HepG2 (cell line): ENCODE data around the gene CSTF3. TPM values are rescaled to one million over a fixed set of nuclear protein-coding genes. Genes with fewer than 3 reads are reported as not detected.

ENCODE experiments used
- ATF1 ChIP-seq: IDR thresholded peaks from 2 replicates; pipeline ENCODE4 v1.6.1; 2016; ENCODE audit warnings: mild to moderate bottlenecking, control low read depth
- ATM ChIP-seq: fragments of 450-650 bp; IDR thresholded peaks from 2 replicates; pipeline ENCODE4 v1.7.1; 2017; ENCODE audit warnings: mild to moderate bottlenecking, borderline replicate concordance
- BRF2 ChIP-seq: sonication (generic); formaldehyde crosslinking; IDR thresholded peaks from 2 replicates; pipeline ENCODE4 v1.8.1; 2022; ENCODE audit warnings: mild to moderate bottlenecking, missing genetic modification reagents
- CBX1 ChIP-seq: IDR thresholded peaks from one replicate; pipeline ENCODE4 v1.6.1; 2016; ENCODE audit warnings: antibody characterized with exemption, low read depth
- CENPBD1 ChIP-seq: sonication (generic); formaldehyde crosslinking; IDR thresholded peaks from 2 replicates; pipeline ENCODE4 v1.8.0; 2022; ENCODE audit warnings: missing genetic modification reagents, low read depth, mild to moderate bottlenecking, borderline replicate concordance
- DMAP1 ChIP-seq: IDR thresholded peaks from 2 replicates; pipeline ENCODE4 v1.6.1; 2016
- ETS1 ChIP-seq: sonication (generic); formaldehyde crosslinking; IDR thresholded peaks from 2 replicates; pipeline ENCODE4 v1.4.0; 2020; ENCODE audit warnings: missing genetic modification reagents
- GABPB1 ChIP-seq: IDR thresholded peaks from 2 replicates; pipeline ENCODE4 v1.6.1; 2016; ENCODE audit warnings: mild to moderate bottlenecking, missing genetic modification reagents, moderate library complexity, missing compliant biosample characterization
- HDAC1 ChIP-seq: sonication (generic); formaldehyde crosslinking; IDR thresholded peaks from 2 replicates; pipeline ENCODE4 v1.5.1; 2020; ENCODE audit warnings: mild to moderate bottlenecking, missing genetic modification reagents
- HOXA7 ChIP-seq: sonication (generic); formaldehyde crosslinking; IDR thresholded peaks from 2 replicates; pipeline ENCODE4 v1.8.1; 2022; ENCODE audit warnings: mild to moderate bottlenecking, missing genetic modification reagents, moderate library complexity
- LBX2 ChIP-seq: sonication (generic); formaldehyde crosslinking; IDR thresholded peaks from 2 replicates; pipeline ENCODE4 v1.5.0; 2020; ENCODE audit warnings: missing genetic modification reagents, mild to moderate bottlenecking, borderline replicate concordance
- POLR2AphosphoS2 ChIP-seq: IDR thresholded peaks from 2 replicates; pipeline ENCODE4 v1.6.1; 2011; ENCODE audit warnings: low read depth, low read length, improper control_type of control experiment
- RBM22 ChIP-seq: fragments of 200-400 bp; formaldehyde crosslinking; optimal IDR thresholded peaks from 2 replicates; pipeline ENCODE3; 2017; ENCODE audit warnings: mild to moderate bottlenecking, low read length, moderate library complexity
- RBM39 ChIP-seq: fragments of 200-400 bp; formaldehyde crosslinking; IDR thresholded peaks from one replicate; pipeline ENCODE4 v1.6.1; 2018; ENCODE audit warnings: antibody characterized with exemption, mild to moderate bottlenecking, low read depth, low read length; ENCODE audit not compliant: poor library complexity, severe bottlenecking
- SRY ChIP-seq: sonication (generic); formaldehyde crosslinking; IDR thresholded peaks from 2 replicates; pipeline ENCODE4 v1.8.0; 2022; ENCODE audit warnings: mild to moderate bottlenecking, missing genetic modification reagents
- TAF15 ChIP-seq: fragments of 200-400 bp; formaldehyde crosslinking; IDR thresholded peaks from one replicate; pipeline ENCODE4 v1.6.1; 2018; ENCODE audit warnings: mild to moderate bottlenecking, low read depth, low read length; ENCODE audit not compliant: poor library complexity, severe bottlenecking
- TBP ChIP-seq: sonication (generic); formaldehyde crosslinking; IDR thresholded peaks from 2 replicates; pipeline ENCODE4 v1.5.0; 2020; ENCODE audit warnings: missing genetic modification reagents
- ZBTB26 ChIP-seq: IDR thresholded peaks from 2 replicates; pipeline ENCODE4 v1.6.1; 2016; ENCODE audit warnings: missing compliant biosample characterization, missing genetic modification reagents, borderline replicate concordance
- ZBTB7B ChIP-seq: sonication (generic); formaldehyde crosslinking; IDR thresholded peaks from 2 replicates; pipeline ENCODE4 v1.4.0; 2020; ENCODE audit warnings: missing genetic modification reagents
- ZNF138 ChIP-seq: sonication (generic); formaldehyde crosslinking; IDR thresholded peaks from 2 replicates; pipeline ENCODE4 v1.5.0; 2020; ENCODE audit warnings: mild to moderate bottlenecking, low read depth, missing genetic modification reagents
- ZNF547 ChIP-seq: sonication (generic); formaldehyde crosslinking; IDR thresholded peaks from 2 replicates; pipeline ENCODE4 v1.5.1; 2020; ENCODE audit warnings: mild to moderate bottlenecking, missing genetic modification reagents
- ZNF557 ChIP-seq: sonication (generic); formaldehyde crosslinking; IDR thresholded peaks from 2 replicates; pipeline ENCODE4 v1.4.0; 2020; ENCODE audit warnings: missing genetic modification reagents
- ZNF577 ChIP-seq: sonication (generic); formaldehyde crosslinking; IDR thresholded peaks from 2 replicates; pipeline ENCODE4 v1.4.0; 2020; ENCODE audit warnings: mild to moderate bottlenecking, low read depth, missing genetic modification reagents, borderline replicate concordance
- ZNF672 ChIP-seq: sonication (generic); formaldehyde crosslinking; IDR thresholded peaks from 2 replicates; pipeline ENCODE4 v1.8.1; 2022; ENCODE audit warnings: missing genetic modification reagents
- ZNF777 ChIP-seq: sonication (generic); formaldehyde crosslinking; IDR thresholded peaks from 2 replicates; pipeline ENCODE4 v1.4.0; 2020; ENCODE audit warnings: missing genetic modification reagents
- ZZZ3 ChIP-seq: sonication (generic); formaldehyde crosslinking; IDR thresholded peaks from 2 replicates; pipeline ENCODE4 v1.4.0; 2020; ENCODE audit warnings: missing genetic modification reagents, mild to moderate bottlenecking, borderline replicate concordance
- polyA plus RNA-seq, 8 experiments: library from polyadenylated mRNA; depleted of rRNA in 3 of 8; stranded (reverse) in 7 of 8; unstranded in 1 of 8; fragments of >200 nt; fragmentation: Illumina TruSeq in 4 of 8; extraction: Trizol in 4 of 8; gene quantifications; 2 replicates each; pipeline versions ENCODE4 v1.2.1 to v1.2.3, GENCODE V29; 2011 to 2016; ENCODE audit warnings: low read depth in 4 of 8, missing spikeins in 1 of 8, mixed read lengths in 1 of 8; ENCODE audit not compliant: insufficient read depth in 1 of 8
- total RNA-seq, 5 experiments: library from RNA; depleted of rRNA; stranded (reverse); fragments of >200 nt; fragmentation: Illumina TruSeq; extraction: Trizol; gene quantifications; 2 replicates each; pipeline ENCODE4 v1.2.3, GENCODE V29; 2016; ENCODE audit warnings: low read depth in 1 of 5

CSTF3 gene
- total and polyA plus RNA-seq, 2 of the 13 experiments (the other 11 are each of a cell fraction or from before 2014, with no cell fraction given) = 21.5 to 43.6 TPM

- TF ChIP-seq LBX2 (CRISPR knock-in tag) = no peak
- no peak; the same call in 1 of the 2 replicates for TF ChIP-seq CENPBD1
- TF ChIP-seq ZNF672 = no peak
- no peak for TF ChIP-seq TAF15
- TF ChIP-seq TBP (CRISPR knock-in tag) = peak; percentile 71; the same call in 1 of the 2 replicates
- peak; percentile 64; the same call in 1 of the 2 replicates for TF ChIP-seq ZBTB7B (CRISPR knock-in tag)
- TF ChIP-seq ZNF577 (CRISPR knock-in tag) = no peak
- peak; percentile 93 for TF ChIP-seq ZNF777 (CRISPR knock-in tag)
- no peak for TF ChIP-seq SRY (CRISPR knock-in tag)
- TF ChIP-seq ZZZ3 = no peak
- TF ChIP-seq ATF1 (CRISPR knock-in tag) = no peak
- TF ChIP-seq GABPB1 (CRISPR knock-in tag) = peak; percentile 88
- no peak for TF ChIP-seq RBM22
- peak; percentile 57; the same call in 1 of the 2 replicates for TF ChIP-seq ZNF547 (CRISPR knock-in tag)
- TF ChIP-seq ZBTB26 (CRISPR knock-in tag) = peak; percentile 63
- no peak for TF ChIP-seq ETS1 (CRISPR knock-in tag)
- no peak for TF ChIP-seq HOXA7 (CRISPR knock-in tag)
- TF ChIP-seq HDAC1 = peak; percentile 30
- no peak for TF ChIP-seq ZNF138
- TF ChIP-seq RBM39 = peak; percentile 91
- no peak for TF ChIP-seq ZNF557 (CRISPR knock-in tag)
- no peak for TF ChIP-seq ATM
- no peak for TF ChIP-seq POLR2AphosphoS2
- TF ChIP-seq CBX1 = no peak
- TF ChIP-seq DMAP1 (CRISPR knock-in tag) = peak; percentile 73
- TF ChIP-seq BRF2 (CRISPR knock-in tag) = no peak; the same call in 1 of the 2 replicates
Measured at GRCh38 chr11:33039274-33040032, 121.8 kb downstream of the CSTF3 start, which contains the start of gene TCP11L1 (continued).
